Central memory CD8-positive, alpha-beta T cell (primary cell): Measurements from ENCODE around the gene RASGEF1B.
"Not testable (repeated sequence)": the region's sequence is repeated elsewhere in the genome, so short reads cannot be mapped to it uniquely, and the experiment has no call there.

Source experiments
- ATAC-seq: fragments of 150-1000 bp; cut with Tn5 transposase; replicated peaks from 2 replicates; pipeline ENCODE4 v1.10.0; 2022; ENCODE audit warnings: mild to moderate bottlenecking, moderate FRiP score, moderate number of reproducible peaks; ENCODE audit not compliant: poor library complexity, severe bottlenecking; ENCODE audit errors: extremely low read depth
- DNase-seq, 2 donors: peaks; one replicate each; pipeline ENCODE4 v3.0.0; 2021; ENCODE audit warnings: low spot score in 2 of 2
- H3K27ac Mint-ChIP-seq: one replicate; pipeline ENCODE4 v1.8.0; 2022; ENCODE audit warnings: low read depth, mild to moderate bottlenecking, moderate library complexity, mixed read lengths
- H3K27me3 Mint-ChIP-seq: one replicate; pipeline ENCODE4 v1.8.0; 2022; ENCODE audit warnings: mixed read lengths
- H3K36me3 Mint-ChIP-seq: one replicate; pipeline ENCODE4 v1.8.0; 2022; ENCODE audit warnings: mild to moderate bottlenecking, moderate library complexity, mixed read lengths; ENCODE audit not compliant: insufficient read depth
- H3K4me1 Mint-ChIP-seq: one replicate; pipeline ENCODE4 v1.8.0; 2022; ENCODE audit warnings: mixed read lengths
- H3K4me3 Mint-ChIP-seq: one replicate; pipeline ENCODE4 v1.8.0; 2022; ENCODE audit warnings: mild to moderate bottlenecking, moderate library complexity, mixed read lengths
- H3K9me3 Mint-ChIP-seq: one replicate; pipeline ENCODE4 v1.8.0; 2022; ENCODE audit warnings: mixed read lengths

Gene RASGEF1B

GRCh38 chr4:81412946-81413495, 58.7 kb downstream of the RASGEF1B start:
- no peak for ATAC-seq
- Mint-ChIP-seq H3K4me1 (no peaks in the 10 kb centered on the region), H3K36me3 (no peaks in the 10 kb centered on the region), H3K9me3 (no peaks in the 10 kb centered on the region), H3K27ac (no peak overlapping the region), H3K27me3 (no peaks in the 10 kb centered on the region), H3K4me3 (no peak overlapping the region)
- no peak for DNase-seq

GRCh38 chr4:81410680-81411079, 61.0 kb downstream of the RASGEF1B start:
- DNase-seq (no peak), ATAC-seq (no peak)
- H3K36me3 Mint-ChIP-seq, result no peaks in the 10 kb centered on the region
- H3K9me3 Mint-ChIP-seq, result no peaks in the 10 kb centered on the region
- H3K27me3 Mint-ChIP-seq, result no peaks in the 10 kb centered on the region
- no peak overlapping the region for H3K27ac Mint-ChIP-seq
- H3K4me1 Mint-ChIP-seq, result no peaks in the 10 kb centered on the region
- H3K4me3 Mint-ChIP-seq, result no peak overlapping the region

- ATAC-seq, result no peak
Measured at GRCh38 chr4:81409836-81410235, 61.9 kb downstream of the RASGEF1B start.

GRCh38 chr4:81408341-81408740, 63.4 kb downstream of the RASGEF1B start:
- Mint-ChIP-seq H3K9me3 (no peaks in the 10 kb centered on the region), H3K4me3 (no peak overlapping the region), H3K36me3 (peaks cover 2% of the 10 kb centered on the region), H3K27ac (no peak overlapping the region), H3K4me1 (no peaks in the 10 kb centered on the region), H3K27me3 (no peaks in the 10 kb centered on the region)
- DNase-seq, result no peak
- no peak for ATAC-seq

More at GRCh38 chr4:81409836-81410235, 61.9 kb downstream of the RASGEF1B start:
- H3K4me3 Mint-ChIP-seq, result no peak overlapping the region
- H3K4me1 Mint-ChIP-seq, result no peaks in the 10 kb centered on the region
- no peak for DNase-seq
- no peak overlapping the region for H3K27ac Mint-ChIP-seq
- peaks cover 2% of the 10 kb centered on the region for H3K36me3 Mint-ChIP-seq
- H3K9me3 Mint-ChIP-seq, result no peaks in the 10 kb centered on the region
- H3K27me3 Mint-ChIP-seq, result no peaks in the 10 kb centered on the region

- ATAC-seq, result no peak
- H3K9me3 Mint-ChIP-seq, result no peaks in the 10 kb centered on the region
- peaks cover under 1% of the 10 kb centered on the region for H3K27me3 Mint-ChIP-seq
- H3K36me3 Mint-ChIP-seq, result peaks cover 2% of the 10 kb centered on the region
- no peak overlapping the region for H3K27ac Mint-ChIP-seq
- H3K4me3 Mint-ChIP-seq, result no peak overlapping the region
- H3K4me1 Mint-ChIP-seq, result no peaks in the 10 kb centered on the region
- DNase-seq, result no peak
Measured at GRCh38 chr4:81407726-81408125, 64.0 kb downstream of the RASGEF1B start.

- H3K9me3 Mint-ChIP-seq, H3K4me3 Mint-ChIP-seq, H3K27ac Mint-ChIP-seq, DNase-seq, H3K36me3 Mint-ChIP-seq, ATAC-seq, H3K4me1 Mint-ChIP-seq: not testable (repeated sequence)
- H3K27me3 Mint-ChIP-seq, result peaks cover 11% of the 10 kb centered on the region
Measured at GRCh38 chr4:81406481-81406880, 65.2 kb downstream of the RASGEF1B start.

- Mint-ChIP-seq H3K36me3 (peaks cover 2% of the 10 kb centered on the region), H3K4me3 (no peak overlapping the region), H3K4me1 (no peaks in the 10 kb centered on the region), H3K27me3 (peaks cover 11% of the 10 kb centered on the region), H3K27ac (no peak overlapping the region), H3K9me3 (no peaks in the 10 kb centered on the region)
- peak; percentile 76 for ATAC-seq
- peak in 1 of 2 donors; percentile 35 for DNase-seq
Measured at GRCh38 chr4:81405900-81406401, 65.8 kb downstream of the RASGEF1B start.

GRCh38 chr4:81404741-81405140, 67.0 kb downstream of the RASGEF1B start:
- H3K27ac Mint-ChIP-seq, result no peak overlapping the region
- no peaks in the 10 kb centered on the region for H3K4me1 Mint-ChIP-seq
- H3K36me3 Mint-ChIP-seq, result peaks cover 2% of the 10 kb centered on the region
- H3K9me3 Mint-ChIP-seq, result no peaks in the 10 kb centered on the region
- DNase-seq (no peak), ATAC-seq (no peak)
- peaks cover 11% of the 10 kb centered on the region for H3K27me3 Mint-ChIP-seq
- no peak overlapping the region for H3K4me3 Mint-ChIP-seq

- peaks cover 2% of the 10 kb centered on the region for H3K36me3 Mint-ChIP-seq
- DNase-seq (no peak), ATAC-seq (no peak)
- H3K4me3 Mint-ChIP-seq, result no peak overlapping the region
- H3K9me3 Mint-ChIP-seq, result no peaks in the 10 kb centered on the region
- H3K4me1 Mint-ChIP-seq, result no peaks in the 10 kb centered on the region
- no peak overlapping the region for H3K27ac Mint-ChIP-seq
- H3K27me3 Mint-ChIP-seq, result peaks cover 11% of the 10 kb centered on the region
Measured at GRCh38 chr4:81404294-81404693, 67.4 kb downstream of the RASGEF1B start.

GRCh38 chr4:81399306-81400086, 72.2 kb downstream of the RASGEF1B start:
- ATAC-seq (no peak), DNase-seq (no peak)
- no peak overlapping the region for H3K4me3 Mint-ChIP-seq
- no peaks in the 10 kb centered on the region for H3K9me3 Mint-ChIP-seq
- H3K36me3 Mint-ChIP-seq, result no peaks in the 10 kb centered on the region
- H3K4me1 Mint-ChIP-seq, result no peaks in the 10 kb centered on the region
- peaks cover 11% of the 10 kb centered on the region for H3K27me3 Mint-ChIP-seq
- H3K27ac Mint-ChIP-seq, result no peak overlapping the region

GRCh38 chr4:81398379-81398778, 73.3 kb downstream of the RASGEF1B start:
- Mint-ChIP-seq H3K4me1 (no peaks in the 10 kb centered on the region), H3K27me3 (peaks cover 11% of the 10 kb centered on the region), H3K27ac (no peak overlapping the region), H3K9me3 (no peaks in the 10 kb centered on the region), H3K36me3 (no peaks in the 10 kb centered on the region), H3K4me3 (no peak overlapping the region)
- ATAC-seq, result no peak
- no peak for DNase-seq

- Mint-ChIP-seq H3K9me3 (no peaks in the 10 kb centered on the region), H3K36me3 (no peaks in the 10 kb centered on the region), H3K4me3 (no peak overlapping the region), H3K27me3 (peaks cover 10% of the 10 kb centered on the region), H3K4me1 (no peaks in the 10 kb centered on the region), H3K27ac (no peak overlapping the region)
- no peak for DNase-seq
- ATAC-seq, result no peak
Measured at GRCh38 chr4:81397635-81398034, 74.1 kb downstream of the RASGEF1B start.

- Mint-ChIP-seq H3K36me3 (no peaks in the 10 kb centered on the region), H3K27ac (no peak overlapping the region), H3K4me3 (no peak overlapping the region), H3K27me3 (peaks cover 14% of the 10 kb centered on the region), H3K9me3 (no peaks in the 10 kb centered on the region), H3K4me1 (no peaks in the 10 kb centered on the region)
- DNase-seq, result no peak
- no peak for ATAC-seq
Measured at GRCh38 chr4:81395239-81395638, 76.5 kb downstream of the RASGEF1B start.
